H1 (cell line): Measurements from ENCODE around the gene SBSN. TPM values are rescaled to one million over a fixed set of nuclear protein-coding genes. Genes with fewer than 3 reads are reported as not detected.

Experiments
- CHD2 ChIP-seq: IDR thresholded peaks from 2 replicates; pipeline ENCODE4 v1.6.1; 2012; ENCODE audit warnings: low read length, improper control_type of control experiment
- GTF2F1 ChIP-seq: IDR thresholded peaks from 2 replicates; pipeline ENCODE4 v1.6.1; 2012; ENCODE audit warnings: low read depth, low read length, improper control_type of control experiment, borderline replicate concordance
- polyA plus RNA-seq, 7 experiments: library from polyadenylated mRNA; depleted of rRNA in 3 of 7; stranded (reverse) in 5 of 7; unstranded in 2 of 7; fragments of >200 nt in 5 of 7; fragments of 200-250 nt in 2 of 7; gene quantifications; 1 replicate in 5 of 7; 2 replicates in 1 of 7; 4 replicates in 1 of 7; pipeline versions ENCODE4 v1.2.1 to v1.2.3, GENCODE V29; 2011 to 2013; ENCODE audit warnings: missing spikeins in 2 of 7, mixed read lengths in 2 of 7
- total RNA-seq: library from RNA; stranded (reverse); fragmentation: NEBNext Ultra II Directional; extraction: Animal tissue kit (Norgen Biotek cat#: 25700); gene quantifications from 2 replicates; pipeline ENCODE4 v1.2.1, GENCODE V29; 2021

Gene SBSN
- total and polyA plus RNA-seq, 2 of the 8 experiments (the other 6 are each of a cell fraction or from before 2014, with no cell fraction given) = not detected

DNA sequence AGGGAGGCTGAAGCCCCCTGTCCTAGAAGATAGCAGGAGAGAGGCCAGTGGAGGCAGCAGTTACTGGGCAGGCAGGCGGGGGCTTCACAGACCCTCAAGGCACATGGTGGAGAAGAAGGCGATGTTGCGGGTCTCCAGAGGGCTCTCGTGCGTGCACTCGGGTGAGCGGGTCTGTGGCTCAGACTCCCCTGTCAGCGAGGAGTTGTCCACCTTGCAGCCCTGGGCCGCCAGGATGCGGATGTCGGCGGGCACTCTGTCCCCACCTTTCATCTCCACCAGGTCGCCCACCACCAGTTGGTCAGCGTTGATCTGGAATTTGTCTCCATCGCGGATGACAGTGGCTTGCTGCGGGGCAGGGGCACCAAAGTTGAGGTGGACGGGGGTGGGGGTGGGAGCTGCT, 32.2 kb upstream of the SBSN start (continued):
- no peak for TF ChIP-seq GTF2F1
- TF ChIP-seq CHD2 = no peak
- TF ChIP-seq, all 59 proteins: peak for 0
